WTC11 (cell line): ENCODE data around the gene PSMC4. TPM values are rescaled to one million over a fixed set of nuclear protein-coding genes. Genes with fewer than 3 reads are reported as not detected.

Experiments used
- ATAC-seq: fragments of 200-7000 bp; cut with Tn5 transposase; 2 replicates; pipeline ENCODE4 v1.10.0; 2021; ENCODE audit warnings: mild to moderate bottlenecking, moderate library complexity
- CTCF ChIA-PET: fragments of 300-600 bp; sonication (Branson Sonifier 250); formaldehyde crosslinking; loops from one replicate; lab custom pipeline; 2021; ENCODE audit warnings: antibody characterized with exemption; lab: Charles Lee
- POLR2A ChIA-PET: fragments of 350-600 bp; sonication (Branson Sonifier 250); formaldehyde crosslinking; loops from one replicate; lab custom pipeline; 2021; ENCODE audit warnings: antibody characterized with exemption; lab: Charles Lee
- DNase-seq: peaks from one replicate; pipeline ENCODE4 v3.0.0; 2021; ENCODE audit warnings: low spot score
- H3K27ac Mint-ChIP-seq: 2 replicates; pipeline ENCODE4 v1.8.0; 2021; ENCODE audit warnings: mixed read lengths
- H3K27me3 Mint-ChIP-seq: 2 replicates; pipeline ENCODE4 v1.8.0; 2021; ENCODE audit warnings: low read depth, mild to moderate bottlenecking, moderate library complexity, mixed read lengths
- H3K36me3 Mint-ChIP-seq: 2 replicates; pipeline ENCODE4 v1.8.0; 2021; ENCODE audit warnings: mixed read lengths
- H3K4me1 Mint-ChIP-seq: 2 replicates; pipeline ENCODE4 v1.8.0; 2022; ENCODE audit warnings: mixed read lengths
- H3K4me3 Mint-ChIP-seq: 2 replicates; pipeline ENCODE4 v1.8.0; 2021; ENCODE audit warnings: mild to moderate bottlenecking, moderate library complexity, mixed read lengths
- H3K9me3 Mint-ChIP-seq: 2 replicates; pipeline ENCODE4 v1.8.0; 2021; ENCODE audit warnings: mixed read lengths
- EMX1 ChIP-seq: fragments of 250-450 bp; sonication (Bioruptor Pico); IDR thresholded peaks from 2 replicates; pipeline ENCODE4 v1.8.0; 2021; ENCODE audit warnings: mild to moderate bottlenecking
- ESRRA ChIP-seq: sonication (generic); formaldehyde crosslinking; IDR thresholded peaks from 2 replicates; pipeline ENCODE4 v1.8.1; 2022; ENCODE audit warnings: mild to moderate bottlenecking, missing genetic modification reagents, borderline replicate concordance
- IRF2 ChIP-seq: sonication (generic); formaldehyde crosslinking; IDR thresholded peaks from 2 replicates; pipeline ENCODE4 v1.8.0; 2022; ENCODE audit warnings: low read depth, missing genetic modification reagents, borderline replicate concordance
- MYBL2 ChIP-seq: sonication (generic); formaldehyde crosslinking; IDR thresholded peaks from 2 replicates; pipeline ENCODE4 v1.8.1; 2023; ENCODE audit warnings: mild to moderate bottlenecking, moderate library complexity, missing genetic modification reagents
- NFATC4 ChIP-seq: fragments of 250-450 bp; sonication (Bioruptor Pico); IDR thresholded peaks from 2 replicates; pipeline ENCODE4 v1.9.0; 2021; ENCODE audit warnings: mild to moderate bottlenecking
- NFYB ChIP-seq: sonication (generic); formaldehyde crosslinking; conservative IDR thresholded peaks from 2 replicates; pipeline ENCODE4 v1.8.0; 2022; ENCODE audit warnings: low read depth, missing genetic modification reagents
- PRRX2 ChIP-seq: fragments of 250-450 bp; sonication (Bioruptor Pico); IDR thresholded peaks from 2 replicates; pipeline ENCODE4 v1.8.0; 2021; ENCODE audit warnings: mild to moderate bottlenecking
- SMAD3 ChIP-seq: sonication (generic); formaldehyde crosslinking; IDR thresholded peaks from 2 replicates; pipeline ENCODE4 v1.8.0; 2022; ENCODE audit warnings: missing genetic modification reagents, mild to moderate bottlenecking, borderline replicate concordance
- SMAD4 ChIP-seq: sonication (generic); formaldehyde crosslinking; IDR thresholded peaks from 2 replicates; pipeline ENCODE4 v1.8.0; 2022; ENCODE audit warnings: mild to moderate bottlenecking, missing genetic modification reagents
- TEAD1 ChIP-seq: sonication (generic); formaldehyde crosslinking; IDR thresholded peaks from 2 replicates; pipeline ENCODE4 v1.8.0; 2022; ENCODE audit warnings: mild to moderate bottlenecking, missing genetic modification reagents
- TEAD4 ChIP-seq: sonication (generic); formaldehyde crosslinking; IDR thresholded peaks from 2 replicates; pipeline ENCODE4 v1.8.0; 2022; ENCODE audit warnings: mild to moderate bottlenecking, missing genetic modification reagents
- ZBTB21 ChIP-seq: sonication (generic); formaldehyde crosslinking; IDR thresholded peaks from 2 replicates; pipeline ENCODE4 v1.8.1; 2023; ENCODE audit warnings: mild to moderate bottlenecking, missing genetic modification reagents, borderline replicate concordance
- ZNF263 ChIP-seq: sonication (generic); formaldehyde crosslinking; IDR thresholded peaks from 2 replicates; pipeline ENCODE4 v1.8.1; 2022; ENCODE audit warnings: low read depth, mild to moderate bottlenecking, moderate library complexity, missing genetic modification reagents
- ZNF317 ChIP-seq: sonication (generic); formaldehyde crosslinking; IDR thresholded peaks from 2 replicates; pipeline ENCODE4 v1.8.1; 2023; ENCODE audit warnings: low read depth, mild to moderate bottlenecking, moderate library complexity, missing genetic modification reagents, borderline replicate concordance
- ZNF396 ChIP-seq: fragments of 250-450 bp; sonication (Bioruptor Pico); IDR thresholded peaks from 2 replicates; pipeline ENCODE4 v1.8.0; 2021; ENCODE audit warnings: mild to moderate bottlenecking, moderate library complexity, borderline replicate concordance
- ZNF416 ChIP-seq: fragments of 250-450 bp; sonication (Bioruptor Pico); IDR thresholded peaks from 2 replicates; pipeline ENCODE4 v1.9.0; 2021; ENCODE audit warnings: mild to moderate bottlenecking, inconsistent platforms
- total RNA-seq: library from RNA; stranded (reverse); gene quantifications from 3 replicates; pipeline ENCODE4 v1.2.3, GENCODE V29; 2021
- TF ChIP-seq, protein P1 (sequence below): sonication (generic); formaldehyde crosslinking; conservative IDR thresholded peaks from 2 replicates; pipeline ENCODE4 v1.8.1; 2022; ENCODE audit warnings: mild to moderate bottlenecking, missing genetic modification reagents
- TF ChIP-seq, protein P2 (sequence below): sonication (generic); formaldehyde crosslinking; IDR thresholded peaks from 2 replicates; pipeline ENCODE4 v1.8.1; 2022; ENCODE audit warnings: mild to moderate bottlenecking, moderate library complexity, missing genetic modification reagents
- TF ChIP-seq, protein P3 (sequence below): sonication (generic); formaldehyde crosslinking; IDR thresholded peaks from 2 replicates; pipeline ENCODE4 v1.8.1; 2022; ENCODE audit warnings: mild to moderate bottlenecking, missing genetic modification reagents, moderate library complexity, borderline replicate concordance
- TF ChIP-seq, protein P4 (sequence below): sonication (generic); formaldehyde crosslinking; IDR thresholded peaks from 2 replicates; pipeline ENCODE4 v1.8.1; 2022; ENCODE audit warnings: low read depth, mild to moderate bottlenecking, moderate library complexity, missing genetic modification reagents, borderline replicate concordance
- TF ChIP-seq, protein P5 (sequence below): sonication (generic); formaldehyde crosslinking; IDR thresholded peaks from 2 replicates; pipeline ENCODE4 v1.8.0; 2022; ENCODE audit warnings: mild to moderate bottlenecking, missing genetic modification reagents
- TF ChIP-seq, protein P6 (sequence below): sonication (generic); formaldehyde crosslinking; IDR thresholded peaks from 2 replicates; pipeline ENCODE4 v1.8.0; 2022; ENCODE audit warnings: mild to moderate bottlenecking, missing genetic modification reagents

Gene PSMC4
- total RNA-seq, 1 experiment from 2014 or later: 105 TPM

DNA sequence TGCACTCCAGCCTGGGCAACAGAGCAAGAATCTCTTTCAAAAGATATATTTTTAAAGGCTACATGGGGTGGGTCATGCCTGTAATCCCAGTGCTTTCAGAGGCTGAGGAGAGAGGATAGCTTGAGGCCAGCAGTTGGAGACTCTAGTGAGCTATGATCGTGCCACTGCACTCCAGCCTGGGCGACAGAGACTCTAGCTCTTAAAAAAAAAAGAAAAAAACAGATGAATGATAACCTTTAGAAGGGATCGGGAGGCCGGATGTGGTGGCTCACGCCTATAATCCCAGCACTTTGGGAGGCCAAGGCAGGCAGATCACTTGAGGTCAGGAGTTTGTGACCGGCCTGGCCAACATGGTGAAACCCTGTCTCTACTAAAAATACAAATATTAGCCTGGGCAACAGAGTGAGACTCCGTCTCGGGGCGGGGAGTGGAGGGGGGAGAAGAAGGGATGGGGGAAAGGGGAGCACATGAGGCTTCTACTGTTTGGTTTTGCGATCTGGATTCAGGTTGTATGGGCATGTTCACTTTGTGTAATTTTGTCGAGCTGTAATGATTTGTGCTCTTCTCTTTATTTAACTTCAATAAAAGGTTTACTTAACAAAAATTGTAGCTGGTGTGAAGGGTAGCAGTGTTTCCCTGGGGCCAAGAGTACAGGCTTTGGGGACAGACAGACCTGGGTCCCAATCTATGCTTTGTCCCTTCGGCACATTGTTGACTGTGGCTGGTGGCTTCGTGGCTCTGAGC is 1.1 kb upstream of the PSMC4 start (continued):
- TF ChIP-seq, protein P1, sequence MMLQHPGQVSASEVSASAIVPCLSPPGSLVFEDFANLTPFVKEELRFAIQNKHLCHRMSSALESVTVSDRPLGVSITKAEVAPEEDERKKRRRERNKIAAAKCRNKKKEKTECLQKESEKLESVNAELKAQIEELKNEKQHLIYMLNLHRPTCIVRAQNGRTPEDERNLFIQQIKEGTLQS (CRISPR knock-in tag): no peak
- TF ChIP-seq NFYB (CRISPR knock-in tag): no peak
- no peak for TF ChIP-seq TEAD1 (CRISPR knock-in tag)
- TF ChIP-seq ESRRA (CRISPR knock-in tag): no peak
- TF ChIP-seq, protein P2, sequence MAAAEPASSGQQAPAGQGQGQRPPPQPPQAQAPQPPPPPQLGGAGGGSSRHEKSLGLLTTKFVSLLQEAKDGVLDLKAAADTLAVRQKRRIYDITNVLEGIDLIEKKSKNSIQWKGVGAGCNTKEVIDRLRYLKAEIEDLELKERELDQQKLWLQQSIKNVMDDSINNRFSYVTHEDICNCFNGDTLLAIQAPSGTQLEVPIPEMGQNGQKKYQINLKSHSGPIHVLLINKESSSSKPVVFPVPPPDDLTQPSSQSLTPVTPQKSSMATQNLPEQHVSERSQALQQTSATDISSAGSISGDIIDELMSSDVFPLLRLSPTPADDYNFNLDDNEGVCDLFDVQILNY (CRISPR knock-in tag): no peak
- TF ChIP-seq, all 79 proteins: peak for 0

DNA sequence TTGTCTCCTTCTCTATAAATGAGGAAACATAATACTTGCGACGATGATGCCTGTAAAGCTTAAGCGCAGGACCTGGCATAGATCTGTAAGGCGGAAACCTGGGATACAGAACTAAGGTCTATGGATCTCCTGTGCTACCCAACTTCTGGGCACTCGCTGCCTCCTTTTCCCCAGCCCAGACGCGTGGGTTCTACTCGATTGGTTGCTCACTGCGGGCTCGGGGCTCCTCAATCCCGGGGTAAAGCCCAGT is 615 bp upstream of the PSMC4 start:
- POLR2A ChIA-PET: interaction anchor here (0.6 to 1.2 kb wide), 8 partner anchors 9 to 178 kb away, joined by 3 to 10 read pairs (median 4); partner anchors contain the start of genes ZNF546 and ZNF780A
- peak overlapping the region; percentile 97 for H3K4me3 Mint-ChIP-seq
- TF ChIP-seq SMAD4 (CRISPR knock-in tag) (0 out of 2 replicates have a peak, but pooled peaks have one; percentile 13), MYBL2 (CRISPR knock-in tag) (no peak)
- TF ChIP-seq, all 79 proteins: peak for 1
- H3K36me3 Mint-ChIP-seq: peaks cover 31% of the 10 kb centered on the region
- peaks cover under 1% of the 10 kb centered on the region; the same call in 1 of the 2 replicates for H3K9me3 Mint-ChIP-seq
- H3K27ac Mint-ChIP-seq: peak overlapping the region; percentile 96
- ATAC-seq: peak; percentile 3
- peaks cover 25% of the 10 kb centered on the region for H3K4me1 Mint-ChIP-seq
- CTCF ChIA-PET: interaction anchor here (0.5 to 2.6 kb wide), 22 partner anchors 9 to 335 kb away, joined by 3 to 23 read pairs (median 4); partner anchors contain the start of genes DYRK1B, TTC9B and ZNF546
- no peaks in the 10 kb centered on the region for H3K27me3 Mint-ChIP-seq
- DNase-seq: no peak

DNA sequence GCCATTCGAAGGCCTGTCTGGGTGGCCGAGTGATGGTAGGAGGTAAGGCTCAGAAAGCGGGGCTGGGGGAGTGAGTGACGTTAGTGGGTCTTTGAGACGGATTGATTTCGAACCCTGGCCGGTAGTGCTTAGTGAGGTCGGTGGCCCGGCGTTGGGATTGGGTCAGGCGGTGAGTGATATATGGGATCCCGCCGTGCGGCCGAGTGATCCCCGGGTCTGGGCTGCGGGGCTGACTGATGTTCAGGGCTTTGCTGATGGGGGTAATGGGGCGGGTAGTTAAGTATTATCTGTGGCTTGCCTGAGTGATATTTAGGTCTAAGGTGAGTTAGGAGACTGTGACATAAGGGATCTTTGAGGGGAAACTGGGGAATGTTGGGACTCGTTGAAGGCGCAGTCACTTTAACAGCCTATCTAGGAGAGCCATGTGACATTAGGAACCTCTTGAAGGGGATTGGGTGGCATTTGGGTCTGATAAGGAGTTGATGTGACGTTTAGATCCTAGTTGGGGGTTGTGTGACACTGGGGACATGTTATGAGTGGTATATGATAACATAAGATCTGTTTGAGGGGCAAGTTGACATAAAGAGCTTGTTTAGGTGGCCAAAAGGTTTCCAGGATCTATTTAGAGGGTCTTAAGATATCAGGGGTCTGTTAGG is 543 bp downstream of the PSMC4 start:
- DNase-seq (peak; percentile 17), ATAC-seq (0 out of 2 replicates have a peak, but pooled peaks have one; percentile 2)
- peaks cover 25% of the 10 kb centered on the region for H3K4me1 Mint-ChIP-seq
- peaks cover 4% of the 10 kb centered on the region for H3K9me3 Mint-ChIP-seq
- H3K4me3 Mint-ChIP-seq: peak overlapping the region; percentile 97
- H3K27ac Mint-ChIP-seq: peak overlapping the region; percentile 75
- ChIA-PET CTCF (interaction anchor here (0.9 to 2.6 kb wide), 11 partner anchors 10 to 246 kb away, joined by 3 to 23 read pairs (median 7); partner anchors contain the start of genes DYRK1B, TTC9B and ZNF546), POLR2A (interaction anchor here (1.0 to 1.2 kb wide), 3 partner anchors 18 to 179 kb away, joined by 3 to 5 read pairs (median 4); partner anchors contain the start of gene ZNF546)
- H3K27me3 Mint-ChIP-seq: no peaks in the 10 kb centered on the region
- no peak for TF ChIP-seq IRF2 (CRISPR knock-in tag)
- no peak for TF ChIP-seq ZNF263 (CRISPR knock-in tag)
- no peak for TF ChIP-seq ZNF396
- TF ChIP-seq TEAD4: no peak
- TF ChIP-seq ZBTB21 (CRISPR knock-in tag): no peak
- no peak for TF ChIP-seq ZNF317
- no peak for TF ChIP-seq SMAD3 (CRISPR knock-in tag)
- TF ChIP-seq, protein P2 (CRISPR knock-in tag): no peak
- TF ChIP-seq, protein P3, sequence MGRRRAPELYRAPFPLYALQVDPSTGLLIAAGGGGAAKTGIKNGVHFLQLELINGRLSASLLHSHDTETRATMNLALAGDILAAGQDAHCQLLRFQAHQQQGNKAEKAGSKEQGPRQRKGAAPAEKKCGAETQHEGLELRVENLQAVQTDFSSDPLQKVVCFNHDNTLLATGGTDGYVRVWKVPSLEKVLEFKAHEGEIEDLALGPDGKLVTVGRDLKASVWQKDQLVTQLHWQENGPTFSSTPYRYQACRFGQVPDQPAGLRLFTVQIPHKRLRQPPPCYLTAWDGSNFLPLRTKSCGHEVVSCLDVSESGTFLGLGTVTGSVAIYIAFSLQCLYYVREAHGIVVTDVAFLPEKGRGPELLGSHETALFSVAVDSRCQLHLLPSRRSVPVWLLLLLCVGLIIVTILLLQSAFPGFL (CRISPR knock-in tag): no peak
- no peak for TF ChIP-seq NFATC4
- TF ChIP-seq NFYB (CRISPR knock-in tag): no peak
- TF ChIP-seq PRRX2 (CRISPR knock-in tag): no peak
- no peak for TF ChIP-seq EMX1 (CRISPR knock-in tag)
- no peak for TF ChIP-seq ZNF416
- TF ChIP-seq, protein P4, sequence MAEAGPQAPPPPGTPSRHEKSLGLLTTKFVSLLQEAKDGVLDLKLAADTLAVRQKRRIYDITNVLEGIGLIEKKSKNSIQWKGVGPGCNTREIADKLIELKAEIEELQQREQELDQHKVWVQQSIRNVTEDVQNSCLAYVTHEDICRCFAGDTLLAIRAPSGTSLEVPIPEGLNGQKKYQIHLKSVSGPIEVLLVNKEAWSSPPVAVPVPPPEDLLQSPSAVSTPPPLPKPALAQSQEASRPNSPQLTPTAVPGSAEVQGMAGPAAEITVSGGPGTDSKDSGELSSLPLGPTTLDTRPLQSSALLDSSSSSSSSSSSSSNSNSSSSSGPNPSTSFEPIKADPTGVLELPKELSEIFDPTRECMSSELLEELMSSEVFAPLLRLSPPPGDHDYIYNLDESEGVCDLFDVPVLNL (CRISPR knock-in tag): no peak
- TF ChIP-seq, protein P5, sequence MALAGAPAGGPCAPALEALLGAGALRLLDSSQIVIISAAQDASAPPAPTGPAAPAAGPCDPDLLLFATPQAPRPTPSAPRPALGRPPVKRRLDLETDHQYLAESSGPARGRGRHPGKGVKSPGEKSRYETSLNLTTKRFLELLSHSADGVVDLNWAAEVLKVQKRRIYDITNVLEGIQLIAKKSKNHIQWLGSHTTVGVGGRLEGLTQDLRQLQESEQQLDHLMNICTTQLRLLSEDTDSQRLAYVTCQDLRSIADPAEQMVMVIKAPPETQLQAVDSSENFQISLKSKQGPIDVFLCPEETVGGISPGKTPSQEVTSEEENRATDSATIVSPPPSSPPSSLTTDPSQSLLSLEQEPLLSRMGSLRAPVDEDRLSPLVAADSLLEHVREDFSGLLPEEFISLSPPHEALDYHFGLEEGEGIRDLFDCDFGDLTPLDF (CRISPR knock-in tag): no peak
- TF ChIP-seq, protein P6, sequence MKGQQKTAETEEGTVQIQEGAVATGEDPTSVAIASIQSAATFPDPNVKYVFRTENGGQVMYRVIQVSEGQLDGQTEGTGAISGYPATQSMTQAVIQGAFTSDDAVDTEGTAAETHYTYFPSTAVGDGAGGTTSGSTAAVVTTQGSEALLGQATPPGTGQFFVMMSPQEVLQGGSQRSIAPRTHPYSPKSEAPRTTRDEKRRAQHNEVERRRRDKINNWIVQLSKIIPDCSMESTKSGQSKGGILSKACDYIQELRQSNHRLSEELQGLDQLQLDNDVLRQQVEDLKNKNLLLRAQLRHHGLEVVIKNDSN: no peak
- peaks cover 37% of the 10 kb centered on the region for H3K36me3 Mint-ChIP-seq
